ENCODE measurements around the gene TSHZ2.

DNA sequence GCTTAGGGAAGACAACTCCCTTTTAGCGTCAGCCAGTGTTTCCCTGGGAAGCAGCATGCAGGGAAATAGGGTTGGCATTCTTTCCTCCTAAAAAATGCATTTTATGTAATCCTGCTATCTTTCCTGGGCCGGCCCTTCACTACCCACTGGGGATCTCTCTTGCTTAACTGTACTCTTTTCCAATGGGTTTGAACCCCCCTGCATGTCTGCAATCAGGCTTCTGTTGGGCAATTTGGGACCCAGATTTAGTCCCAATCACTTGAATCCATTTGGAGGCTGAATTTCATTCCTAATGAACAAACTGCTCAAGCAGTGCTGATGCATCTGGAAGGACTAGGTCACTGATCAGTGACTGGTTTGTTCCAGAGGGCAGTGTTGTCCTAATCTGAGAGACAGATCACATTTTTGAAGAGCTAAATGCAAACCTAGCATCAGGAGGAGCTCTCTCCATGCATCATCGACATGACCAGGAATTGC lies 152.0 kb downstream of the TSHZ2 start:
- TF ChIP-seq, protein P1, sequence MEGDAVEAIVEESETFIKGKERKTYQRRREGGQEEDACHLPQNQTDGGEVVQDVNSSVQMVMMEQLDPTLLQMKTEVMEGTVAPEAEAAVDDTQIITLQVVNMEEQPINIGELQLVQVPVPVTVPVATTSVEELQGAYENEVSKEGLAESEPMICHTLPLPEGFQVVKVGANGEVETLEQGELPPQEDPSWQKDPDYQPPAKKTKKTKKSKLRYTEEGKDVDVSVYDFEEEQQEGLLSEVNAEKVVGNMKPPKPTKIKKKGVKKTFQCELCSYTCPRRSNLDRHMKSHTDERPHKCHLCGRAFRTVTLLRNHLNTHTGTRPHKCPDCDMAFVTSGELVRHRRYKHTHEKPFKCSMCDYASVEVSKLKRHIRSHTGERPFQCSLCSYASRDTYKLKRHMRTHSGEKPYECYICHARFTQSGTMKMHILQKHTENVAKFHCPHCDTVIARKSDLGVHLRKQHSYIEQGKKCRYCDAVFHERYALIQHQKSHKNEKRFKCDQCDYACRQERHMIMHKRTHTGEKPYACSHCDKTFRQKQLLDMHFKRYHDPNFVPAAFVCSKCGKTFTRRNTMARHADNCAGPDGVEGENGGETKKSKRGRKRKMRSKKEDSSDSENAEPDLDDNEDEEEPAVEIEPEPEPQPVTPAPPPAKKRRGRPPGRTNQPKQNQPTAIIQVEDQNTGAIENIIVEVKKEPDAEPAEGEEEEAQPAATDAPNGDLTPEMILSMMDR (IDR thresholded peaks at IDR 0.05) = no peak
- no peak for TF ChIP-seq ZFX (IDR thresholded peaks at IDR 0.05; ENCODE audit: borderline replicate concordance)
